GM10266 (cell line): Measurements from ENCODE around the gene GRID2IP.
A peak's percentile ranks its signal among the peaks of the same experiment; 100 is the strongest.
"Not testable (repeated sequence)": the region's sequence is repeated elsewhere in the genome, so short reads cannot be mapped to it uniquely, and the experiment has no call there.

Experiments
- DNase-seq: peaks from one replicate; pipeline ENCODE4 v3.0.0; 2012; ENCODE audit errors: extremely low spot score
- TF ChIP-seq, protein P1 (sequence below): IDR thresholded peaks from 2 replicates; pipeline ENCODE4 v1.5.1; 2012; ENCODE audit warnings: mild to moderate bottlenecking, low read depth; ENCODE audit not compliant: control insufficient read depth, insufficient read depth; ENCODE audit errors: missing control alignments

The GRID2IP gene

DNA sequence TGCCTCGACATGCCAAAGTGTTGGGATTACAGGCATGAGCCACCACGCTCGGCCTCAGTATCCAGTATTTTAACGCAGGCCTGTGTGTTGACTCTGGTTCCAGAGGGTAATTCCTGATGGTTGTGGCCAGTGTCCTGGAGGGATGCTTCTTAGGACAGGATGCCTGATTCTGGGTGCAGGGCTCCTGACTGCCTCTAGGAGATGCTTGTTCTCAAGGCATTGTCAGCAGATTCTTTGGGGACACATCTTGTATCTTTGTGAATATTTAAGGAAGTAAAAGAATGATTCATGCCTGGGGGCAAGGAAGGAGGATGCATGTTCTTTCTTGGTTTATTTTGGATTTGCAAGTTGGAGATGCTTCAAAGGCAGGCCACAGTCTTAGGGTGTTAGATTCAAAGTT, 28.2 kb upstream of the GRID2IP start:
- peak; percentile 26 for DNase-seq

DNA sequence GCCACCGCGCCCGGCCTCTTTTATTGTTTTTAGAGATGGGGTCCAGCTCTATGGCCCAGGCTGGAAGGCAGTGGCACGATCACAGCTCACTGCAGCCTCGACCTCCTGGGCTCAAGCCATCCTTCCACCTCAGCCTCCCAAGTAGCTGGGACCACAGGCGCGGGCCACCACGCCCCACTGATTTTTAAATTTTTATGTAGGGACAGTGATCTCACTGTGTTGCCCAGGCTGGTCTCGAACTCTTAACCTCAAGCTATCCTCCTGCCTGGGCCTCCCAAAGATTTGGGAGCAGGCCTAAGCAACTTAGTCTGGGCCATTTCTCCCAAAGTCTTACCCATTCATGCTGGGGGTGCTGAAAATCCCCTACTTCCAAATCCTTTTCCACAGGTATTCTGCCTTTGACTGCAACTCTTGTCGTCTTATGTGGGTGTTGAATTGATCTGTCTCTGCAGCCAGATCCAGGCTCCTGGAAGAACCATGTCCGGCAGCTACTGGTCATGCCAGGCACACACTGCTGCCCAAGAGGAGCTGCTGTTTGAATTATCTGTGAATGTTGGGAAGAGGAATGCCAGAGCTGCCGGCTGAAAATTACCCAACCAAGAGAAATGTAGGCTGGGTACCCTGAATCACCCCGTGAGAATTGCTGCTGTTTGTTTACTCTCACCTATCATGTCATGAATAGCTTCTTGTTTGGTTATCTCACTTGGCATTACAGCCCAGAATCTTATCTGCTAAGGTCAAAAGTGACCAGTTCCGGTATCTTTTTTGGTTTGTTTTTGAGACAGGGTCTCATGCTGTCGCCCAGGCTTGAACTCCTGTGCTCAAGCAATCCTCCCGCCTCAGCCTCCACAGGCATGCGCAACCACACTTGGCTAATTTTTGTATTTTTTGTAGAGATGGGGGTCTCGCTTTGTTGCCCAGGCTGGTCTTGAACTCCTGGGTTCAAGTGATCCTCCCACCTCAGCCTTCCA, 27.1 kb upstream of the GRID2IP start:
- no peak for DNase-seq
- TF ChIP-seq, protein P1, sequence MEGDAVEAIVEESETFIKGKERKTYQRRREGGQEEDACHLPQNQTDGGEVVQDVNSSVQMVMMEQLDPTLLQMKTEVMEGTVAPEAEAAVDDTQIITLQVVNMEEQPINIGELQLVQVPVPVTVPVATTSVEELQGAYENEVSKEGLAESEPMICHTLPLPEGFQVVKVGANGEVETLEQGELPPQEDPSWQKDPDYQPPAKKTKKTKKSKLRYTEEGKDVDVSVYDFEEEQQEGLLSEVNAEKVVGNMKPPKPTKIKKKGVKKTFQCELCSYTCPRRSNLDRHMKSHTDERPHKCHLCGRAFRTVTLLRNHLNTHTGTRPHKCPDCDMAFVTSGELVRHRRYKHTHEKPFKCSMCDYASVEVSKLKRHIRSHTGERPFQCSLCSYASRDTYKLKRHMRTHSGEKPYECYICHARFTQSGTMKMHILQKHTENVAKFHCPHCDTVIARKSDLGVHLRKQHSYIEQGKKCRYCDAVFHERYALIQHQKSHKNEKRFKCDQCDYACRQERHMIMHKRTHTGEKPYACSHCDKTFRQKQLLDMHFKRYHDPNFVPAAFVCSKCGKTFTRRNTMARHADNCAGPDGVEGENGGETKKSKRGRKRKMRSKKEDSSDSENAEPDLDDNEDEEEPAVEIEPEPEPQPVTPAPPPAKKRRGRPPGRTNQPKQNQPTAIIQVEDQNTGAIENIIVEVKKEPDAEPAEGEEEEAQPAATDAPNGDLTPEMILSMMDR, result no peak

More for the DNA sequence above, 28.2 kb upstream of the GRID2IP start:
- TF ChIP-seq, protein P1, result no peak

DNA sequence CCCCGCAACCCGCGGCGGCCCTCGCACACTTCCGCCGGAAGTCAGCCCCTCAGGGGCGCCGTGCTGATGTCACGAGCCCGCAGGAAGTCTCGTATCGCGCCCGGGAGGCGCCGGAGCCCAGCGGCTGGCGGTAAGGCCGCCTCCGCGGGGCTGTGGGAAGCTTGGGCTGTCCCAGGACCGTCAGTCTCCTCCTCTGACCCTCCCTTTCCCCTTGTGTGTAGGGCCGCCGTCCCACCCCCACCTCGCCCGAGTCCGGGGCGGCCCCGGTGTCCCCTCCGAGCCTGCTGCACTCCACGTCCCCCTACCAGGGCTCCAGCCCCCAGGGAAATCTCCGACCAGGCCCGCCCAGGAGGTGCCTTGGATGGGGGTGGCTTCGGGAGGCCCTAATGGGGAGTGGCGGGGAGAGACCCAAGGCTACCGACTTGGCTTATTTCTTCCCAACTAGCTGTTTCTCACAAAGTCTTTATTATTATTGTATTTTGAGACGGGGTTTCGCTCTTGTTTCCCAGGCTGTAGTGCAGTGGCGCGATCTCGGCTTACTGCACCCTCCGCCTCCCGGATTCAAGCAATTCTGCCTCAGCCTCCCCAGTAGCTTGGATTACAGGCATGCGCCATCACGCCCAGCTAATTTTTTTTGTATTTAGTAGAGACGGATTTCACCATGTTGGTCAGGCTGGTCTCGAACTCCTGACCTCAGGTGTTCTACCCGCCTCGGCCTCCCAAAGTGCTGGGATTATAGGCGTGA, 26.3 kb upstream of the GRID2IP start, which contains the start of gene ZDHHC4:
Gene ZDHHC4 (plus strand): TSS at position 86 of the 745 bp plus-strand sequence. CDS start 3,108 bp downstream, outside the sequence.
- TF ChIP-seq, protein P1, result no peak
- peak; percentile 96 for DNase-seq

DNA sequence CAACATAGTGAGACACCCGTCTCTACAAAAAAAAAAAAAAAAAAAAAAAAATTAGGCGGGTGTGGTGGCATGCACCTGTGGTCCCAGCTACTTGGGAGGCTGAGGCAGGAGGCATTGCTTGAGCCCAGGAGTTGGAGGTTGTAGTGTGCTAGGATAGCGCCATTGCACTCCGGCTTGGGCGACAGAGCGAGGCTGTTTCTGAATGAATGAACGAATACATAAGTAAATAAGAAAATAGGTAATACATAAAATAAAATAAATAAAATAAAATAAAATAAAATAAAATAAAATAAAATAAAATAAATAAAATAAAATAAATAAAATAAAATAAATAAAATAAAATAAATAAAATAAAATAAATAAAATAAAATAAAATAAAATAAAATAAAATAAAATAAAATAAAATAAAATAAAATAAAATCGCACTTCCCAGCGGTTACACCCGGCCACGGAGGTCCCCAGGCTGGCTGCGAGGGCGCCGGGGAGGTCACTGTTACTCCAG, 25.7 kb upstream of the GRID2IP start:
- DNase-seq, result not testable (repeated sequence)

GRCh38 chr7:6576024-6576866, 25.0 kb upstream of the GRID2IP start:
- TF ChIP-seq, protein P1, result no peak
- DNase-seq, result no peak

DNA sequence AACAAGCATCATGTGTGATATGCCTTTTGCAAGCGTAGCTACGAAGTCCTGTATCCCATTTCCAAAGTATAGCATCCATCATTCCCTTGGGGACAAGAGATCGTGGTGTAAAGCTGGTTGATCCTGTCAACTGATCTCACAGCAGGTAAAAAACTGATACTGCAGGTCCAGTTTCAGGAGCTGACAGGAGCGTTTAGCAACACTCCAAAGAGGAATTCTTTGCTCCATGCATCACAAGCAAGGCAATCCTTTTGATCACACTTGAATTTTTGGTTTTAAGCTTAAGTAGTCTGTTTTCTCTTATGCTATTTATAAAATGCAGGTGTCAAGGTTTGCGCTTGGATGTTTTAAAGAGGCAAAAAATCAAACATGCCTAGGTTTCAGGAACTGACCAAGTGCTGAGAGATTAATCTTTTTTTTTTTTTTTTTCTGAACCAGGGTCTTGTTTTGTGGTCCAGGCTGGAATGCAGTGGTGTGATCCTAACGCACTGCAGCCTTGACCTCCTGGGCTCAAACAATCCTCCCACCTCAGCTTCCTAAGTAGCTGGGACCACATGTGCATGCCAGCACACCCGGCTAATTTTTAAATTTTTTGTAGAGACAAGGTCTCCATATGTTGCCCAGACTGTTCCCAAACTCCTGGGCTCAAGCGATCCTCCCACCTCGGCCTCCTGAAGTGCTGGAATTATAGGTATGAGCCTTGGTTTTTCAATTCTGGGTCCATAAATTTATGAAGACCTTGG, 24.2 kb upstream of the GRID2IP start:
- no peak for DNase-seq
- TF ChIP-seq, protein P1, result no peak
